A549 treated with CpdA at 1 μM for 4 hours (cell line): ENCODE data around the gene USP17L15. TPM values are rescaled to one million over a fixed set of nuclear protein-coding genes. Genes with fewer than 3 reads are reported as not detected.

ENCODE experiments used
- total RNA-seq: library from RNA; stranded (reverse); fragments of 200-300 nt; extraction: Qiagen RNA extraction; gene quantifications from 5 replicates; pipeline ENCODE4 v1.2.3, GENCODE V29; 2022; ENCODE audit warnings: low read depth

Gene USP17L15
- total RNA-seq: not detected in 5 replicates

GRCh38 chr4:9234085-9234484 lies at the start of gene USP17L15:
Gene USP17L15 (plus strand): TSS chr4:9234385. CDS start chr4:9234385, 0 bp downstream.

GRCh38 chr4:9210357-9210756 lies 23.8 kb upstream of the USP17L15 start, which contains the start of gene USP17L10:
Gene USP17L10 (plus strand): TSS chr4:9210657. CDS start chr4:9210657, 0 bp downstream.

GRCh38 chr4:9215105-9215504 lies 19.1 kb upstream of the USP17L15 start, which contains the start of gene USP17L11:
Gene USP17L11 (plus strand): TSS chr4:9215405. CDS start chr4:9215405, 0 bp downstream.

GRCh38 chr4:9219852-9220251 lies 14.3 kb upstream of the USP17L15 start, which contains the start of gene USP17L12:
Gene USP17L12 (plus strand): TSS chr4:9220152. CDS start chr4:9220152, 0 bp downstream.

GRCh38 chr4:9224596-9224995 lies 9.6 kb upstream of the USP17L15 start, which contains the start of gene USP17L13:
Gene USP17L13 (plus strand): TSS chr4:9224896. CDS start chr4:9224896, 0 bp downstream.

GRCh38 chr4:9243579-9243978 lies 9.4 kb downstream of the USP17L15 start, which contains the start of gene USP17L17:
Gene USP17L17 (plus strand): TSS chr4:9243879. CDS start chr4:9243879, 0 bp downstream.

GRCh38 chr4:9247953-9248680 lies 13.9 kb downstream of the USP17L15 start, which contains the start of gene USP17L18:
Gene USP17L18 (plus strand): TSS chr4:9248630. CDS start chr4:9248630, 0 bp downstream.

GRCh38 chr4:9253078-9253477 lies 18.9 kb downstream of the USP17L15 start, which contains the start of gene USP17L19:
Gene USP17L19 (plus strand): TSS chr4:9253378. CDS start chr4:9253378, 0 bp downstream.

GRCh38 chr4:9257824-9258223 lies 23.6 kb downstream of the USP17L15 start, which contains the start of gene USP17L20:
Gene USP17L20 (plus strand): TSS chr4:9258124. CDS start chr4:9258124, 0 bp downstream.

GRCh38 chr4:9262572-9262971 lies 28.4 kb downstream of the USP17L15 start, which contains the start of gene USP17L21:
Gene USP17L21 (plus strand): TSS chr4:9262872. CDS start chr4:9262872, 0 bp downstream.

GRCh38 chr4:9267319-9267718 lies 33.1 kb downstream of the USP17L15 start, which contains the start of gene USP17L22:
Gene USP17L22 (plus strand): TSS chr4:9267619. CDS start chr4:9267619, 0 bp downstream.

Other genes with a start within 250 kb of the USP17L15 start
- gene FAM90A26, start 64.0 kb upstream of the USP17L15 start, total RNA-seq: not detected in 5 replicates
- gene USP17L10, start 23.7 kb upstream of the USP17L15 start, total RNA-seq: not detected in 5 replicates
- not detected in 5 replicates for gene USP17L11, start 19.0 kb upstream of the USP17L15 start, total RNA-seq
- not detected in 5 replicates for gene USP17L12, start 14.2 kb upstream of the USP17L15 start, total RNA-seq
- not detected in 5 replicates for gene USP17L13, start 9.5 kb upstream of the USP17L15 start, total RNA-seq
- not detected in 5 replicates for gene USP17L17, start 9.5 kb downstream of the USP17L15 start, total RNA-seq
- not detected in 5 replicates for gene USP17L18, start 14.2 kb downstream of the USP17L15 start, total RNA-seq
- not detected in 5 replicates for gene USP17L19, start 19.0 kb downstream of the USP17L15 start, total RNA-seq
- not detected in 5 replicates for gene USP17L20, start 23.7 kb downstream of the USP17L15 start, total RNA-seq
- gene USP17L21, start 28.5 kb downstream of the USP17L15 start, total RNA-seq: not detected in 5 replicates
- not detected in 5 replicates for gene USP17L22, start 33.2 kb downstream of the USP17L15 start, total RNA-seq
- gene USP17L24, start 90.8 kb downstream of the USP17L15 start, total RNA-seq: not detected in 5 replicates
- gene USP17L25, start 95.5 kb downstream of the USP17L15 start, total RNA-seq: not detected in 5 replicates
- gene USP17L26, start 100.3 kb downstream of the USP17L15 start, total RNA-seq: not detected in 5 replicates
- gene USP17L5, start 105.0 kb downstream of the USP17L15 start, total RNA-seq: not detected in 5 replicates
- not detected in 5 replicates for gene USP17L27, start 109.8 kb downstream of the USP17L15 start, total RNA-seq
- gene USP17L28, start 114.5 kb downstream of the USP17L15 start, total RNA-seq: not detected in 5 replicates
- gene USP17L29, start 119.3 kb downstream of the USP17L15 start, total RNA-seq: not detected in 5 replicates
- gene USP17L30, start 128.7 kb downstream of the USP17L15 start, total RNA-seq: not detected in 5 replicates
- gene DEFB131A, start 210.0 kb downstream of the USP17L15 start, total RNA-seq: not detected in 5 replicates